Activated T-cell treated with anti-CD3 and anti-CD28 coated beads for 4 hours (primary cell): ENCODE data around the gene PIM2.
"Not testable (repeated sequence)": the region's sequence is repeated elsewhere in the genome, so short reads cannot be mapped to it uniquely, and the experiment has no call there.

Experiments
- DNase-seq: peaks from one replicate; pipeline ENCODE4 v3.0.0-alpha.2; 2020

The PIM2 gene

GRCh38 chrX:48904180-48904579 is 14.6 kb downstream of the PIM2 start:
- no peak for DNase-seq

- no peak for DNase-seq
Measured at GRCh38 chrX:48903290-48903689, 15.5 kb downstream of the PIM2 start.

GRCh38 chrX:48902776-48903175 is 16.0 kb downstream of the PIM2 start:
- no peak for DNase-seq

- DNase-seq, result no peak
Measured at GRCh38 chrX:48902135-48902534, 16.7 kb downstream of the PIM2 start.

GRCh38 chrX:48901069-48901468 is 17.8 kb downstream of the PIM2 start:
- no peak for DNase-seq

GRCh38 chrX:48899078-48899410 is 19.8 kb downstream of the PIM2 start:
- DNase-seq, result no peak

GRCh38 chrX:48897625-48898306 is 21.1 kb downstream of the PIM2 start, which contains the start of the genes PQBP1 and TIMM17B:
Gene PQBP1 (plus strand): TSS chrX:48897930. CDS start chrX:48898510, 580 bp downstream.
Gene TIMM17B (minus strand): TSS chrX:48897768. CDS start chrX:48897749, 19 bp downstream.
- DNase-seq, result peak; percentile 77

GRCh38 chrX:48897157-48897624 is 21.6 kb downstream of the PIM2 start:
- no peak for DNase-seq

- no peak for DNase-seq
Measured at GRCh38 chrX:48896611-48897011, 22.2 kb downstream of the PIM2 start.

- no peak for DNase-seq
Measured at GRCh38 chrX:48894891-48895290, 23.9 kb downstream of the PIM2 start.

GRCh38 chrX:48893556-48894348 is 25.1 kb downstream of the PIM2 start:
- no peak for DNase-seq

GRCh38 chrX:48892896-48893295 is 25.9 kb downstream of the PIM2 start:
- DNase-seq, result no peak

GRCh38 chrX:48891402-48892288 is 27.2 kb downstream of the PIM2 start:
- DNase-seq, result peak; percentile 56

- DNase-seq, result no peak
Measured at GRCh38 chrX:48890934-48891401, 27.9 kb downstream of the PIM2 start.

GRCh38 chrX:48890296-48890925 is 28.4 kb downstream of the PIM2 start:
- DNase-seq, result no peak

GRCh38 chrX:48886586-48886985 is 32.2 kb downstream of the PIM2 start:
- DNase-seq, result not testable (repeated sequence)

- no peak for DNase-seq
Measured at GRCh38 chrX:48883729-48884128, 35.1 kb downstream of the PIM2 start.

GRCh38 chrX:48876944-48877343 is 41.9 kb downstream of the PIM2 start:
- not testable (repeated sequence) for DNase-seq

GRCh38 chrX:48872017-48872416 is 46.8 kb downstream of the PIM2 start:
- not testable (repeated sequence) for DNase-seq

- no peak for DNase-seq
Measured at GRCh38 chrX:48864210-48864609, 54.6 kb downstream of the PIM2 start.
